HL-60 (cell line): Measurements from ENCODE around the gene WNT7B.

Experiments
- DNase-seq, 2 experiments: peaks; one replicate each; pipeline ENCODE4 v3.0.0-alpha.2; 2010 to 2020; ENCODE audit warnings: low read depth in 1 of 2, low spot score in 1 of 2
- H3K27ac ChIP-seq: fragments of 250-450 bp; sonication (Bioruptor Pico); replicated peaks from 2 replicates; pipeline ENCODE4 v1.5.1; 2020; ENCODE audit warnings: mild to moderate bottlenecking, moderate library complexity
- H3K27me3 ChIP-seq: fragments of 250-450 bp; sonication (Bioruptor Pico); 2 replicates; pipeline ENCODE4 v1.5.1; 2021; ENCODE audit warnings: mild to moderate bottlenecking, moderate library complexity; ENCODE audit not compliant: insufficient read depth, poor library complexity, severe bottlenecking
- H3K4me3 ChIP-seq: replicated peaks from 2 replicates; pipeline ENCODE4 v1.5.1; 2011; ENCODE audit warnings: mild to moderate bottlenecking, control low read depth, low read length; ENCODE audit not compliant: insufficient read depth
- GABPA ChIP-seq: IDR thresholded peaks from 2 replicates; pipeline ENCODE4 v1.6.1; 2012; ENCODE audit warnings: low read depth
- POLR2AphosphoS5 ChIP-seq: IDR thresholded peaks from 2 replicates; pipeline ENCODE4 v1.6.1; 2012; ENCODE audit warnings: low read depth
- SPI1 ChIP-seq: IDR thresholded peaks from 2 replicates; pipeline ENCODE4 v1.6.1; 2012; ENCODE audit warnings: low read depth, mild to moderate bottlenecking, borderline replicate concordance
- TF ChIP-seq, protein P1 (sequence below): IDR thresholded peaks from 2 replicates; pipeline ENCODE4 v1.6.1; 2012; ENCODE audit warnings: low read depth; ENCODE audit not compliant: insufficient replicate concordance
- TF ChIP-seq, protein P2 (sequence below): IDR thresholded peaks from one replicate; pipeline ENCODE4 v1.5.1; 2011; ENCODE audit warnings: low read length, control low read depth, inconsistent platforms; ENCODE audit not compliant: insufficient read depth

Gene WNT7B

DNA sequence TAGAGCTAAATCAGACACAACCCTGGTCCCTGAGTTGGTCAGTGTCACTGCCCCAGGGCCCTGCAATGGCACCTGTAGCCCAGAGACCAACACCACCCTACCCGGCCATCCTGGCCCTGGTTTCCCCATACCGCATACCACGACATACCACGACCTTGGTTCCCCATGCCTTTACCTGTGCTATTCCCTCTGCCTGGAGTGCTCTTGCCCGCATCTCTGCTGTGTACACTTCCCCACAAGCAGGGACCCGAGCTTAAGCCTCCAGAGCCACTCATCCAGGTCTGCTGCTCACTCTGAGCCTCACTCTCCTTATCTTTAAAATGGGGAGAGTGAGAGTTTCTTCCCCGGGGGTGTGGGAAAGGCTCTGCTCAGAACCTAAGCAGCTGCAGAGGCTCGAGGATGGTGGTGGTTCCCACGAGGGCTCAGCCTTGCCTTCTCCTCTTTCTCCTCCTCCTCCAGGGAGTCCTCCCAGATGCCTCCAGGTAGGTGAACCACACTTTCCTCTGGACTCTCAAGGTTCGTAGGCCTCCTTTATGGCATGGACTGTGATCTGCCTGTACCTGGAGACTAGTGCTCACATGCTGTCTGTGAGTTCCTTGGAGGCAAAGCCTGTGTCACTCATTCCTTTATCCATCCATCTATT, 48.1 kb downstream of the WNT7B start:
- TF ChIP-seq GABPA = no peak
- no peak for TF ChIP-seq POLR2AphosphoS5
- TF ChIP-seq SPI1 = no peak
- TF ChIP-seq, protein P1, sequence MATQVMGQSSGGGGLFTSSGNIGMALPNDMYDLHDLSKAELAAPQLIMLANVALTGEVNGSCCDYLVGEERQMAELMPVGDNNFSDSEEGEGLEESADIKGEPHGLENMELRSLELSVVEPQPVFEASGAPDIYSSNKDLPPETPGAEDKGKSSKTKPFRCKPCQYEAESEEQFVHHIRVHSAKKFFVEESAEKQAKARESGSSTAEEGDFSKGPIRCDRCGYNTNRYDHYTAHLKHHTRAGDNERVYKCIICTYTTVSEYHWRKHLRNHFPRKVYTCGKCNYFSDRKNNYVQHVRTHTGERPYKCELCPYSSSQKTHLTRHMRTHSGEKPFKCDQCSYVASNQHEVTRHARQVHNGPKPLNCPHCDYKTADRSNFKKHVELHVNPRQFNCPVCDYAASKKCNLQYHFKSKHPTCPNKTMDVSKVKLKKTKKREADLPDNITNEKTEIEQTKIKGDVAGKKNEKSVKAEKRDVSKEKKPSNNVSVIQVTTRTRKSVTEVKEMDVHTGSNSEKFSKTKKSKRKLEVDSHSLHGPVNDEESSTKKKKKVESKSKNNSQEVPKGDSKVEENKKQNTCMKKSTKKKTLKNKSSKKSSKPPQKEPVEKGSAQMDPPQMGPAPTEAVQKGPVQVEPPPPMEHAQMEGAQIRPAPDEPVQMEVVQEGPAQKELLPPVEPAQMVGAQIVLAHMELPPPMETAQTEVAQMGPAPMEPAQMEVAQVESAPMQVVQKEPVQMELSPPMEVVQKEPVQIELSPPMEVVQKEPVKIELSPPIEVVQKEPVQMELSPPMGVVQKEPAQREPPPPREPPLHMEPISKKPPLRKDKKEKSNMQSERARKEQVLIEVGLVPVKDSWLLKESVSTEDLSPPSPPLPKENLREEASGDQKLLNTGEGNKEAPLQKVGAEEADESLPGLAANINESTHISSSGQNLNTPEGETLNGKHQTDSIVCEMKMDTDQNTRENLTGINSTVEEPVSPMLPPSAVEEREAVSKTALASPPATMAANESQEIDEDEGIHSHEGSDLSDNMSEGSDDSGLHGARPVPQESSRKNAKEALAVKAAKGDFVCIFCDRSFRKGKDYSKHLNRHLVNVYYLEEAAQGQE = no peak
- TF ChIP-seq, protein P2, sequence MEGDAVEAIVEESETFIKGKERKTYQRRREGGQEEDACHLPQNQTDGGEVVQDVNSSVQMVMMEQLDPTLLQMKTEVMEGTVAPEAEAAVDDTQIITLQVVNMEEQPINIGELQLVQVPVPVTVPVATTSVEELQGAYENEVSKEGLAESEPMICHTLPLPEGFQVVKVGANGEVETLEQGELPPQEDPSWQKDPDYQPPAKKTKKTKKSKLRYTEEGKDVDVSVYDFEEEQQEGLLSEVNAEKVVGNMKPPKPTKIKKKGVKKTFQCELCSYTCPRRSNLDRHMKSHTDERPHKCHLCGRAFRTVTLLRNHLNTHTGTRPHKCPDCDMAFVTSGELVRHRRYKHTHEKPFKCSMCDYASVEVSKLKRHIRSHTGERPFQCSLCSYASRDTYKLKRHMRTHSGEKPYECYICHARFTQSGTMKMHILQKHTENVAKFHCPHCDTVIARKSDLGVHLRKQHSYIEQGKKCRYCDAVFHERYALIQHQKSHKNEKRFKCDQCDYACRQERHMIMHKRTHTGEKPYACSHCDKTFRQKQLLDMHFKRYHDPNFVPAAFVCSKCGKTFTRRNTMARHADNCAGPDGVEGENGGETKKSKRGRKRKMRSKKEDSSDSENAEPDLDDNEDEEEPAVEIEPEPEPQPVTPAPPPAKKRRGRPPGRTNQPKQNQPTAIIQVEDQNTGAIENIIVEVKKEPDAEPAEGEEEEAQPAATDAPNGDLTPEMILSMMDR = no peak
- Histone ChIP-seq H3K4me3 (no peak overlapping the region), H3K27ac (no peak overlapping the region), H3K27me3 (peaks cover 14% of the 10 kb centered on the region)
- no peak for DNase-seq

DNA sequence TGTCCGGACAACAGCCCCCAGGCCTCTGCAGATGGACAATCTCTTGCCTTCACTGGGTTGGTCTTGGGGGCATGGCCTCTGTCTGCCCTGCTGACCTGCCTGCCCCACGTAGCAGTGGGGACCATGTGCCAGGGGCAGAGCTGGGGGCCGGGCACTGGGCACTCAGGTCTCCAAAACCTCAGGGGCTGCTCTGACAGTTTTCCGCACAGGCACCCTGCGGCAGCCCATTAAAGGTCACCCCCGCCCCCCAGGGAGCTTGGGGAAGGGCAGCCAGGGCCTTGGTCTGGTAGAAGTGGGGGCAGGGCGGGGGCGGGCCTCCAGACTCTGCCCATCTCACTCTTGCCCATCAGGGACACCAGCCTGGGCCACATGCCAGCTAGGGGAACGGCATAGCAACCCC, 49.9 kb downstream of the WNT7B start:
- no peak for DNase-seq
- Histone ChIP-seq H3K27ac (no peak overlapping the region), H3K4me3 (no peak overlapping the region), H3K27me3 (peaks cover 5% of the 10 kb centered on the region)
- TF ChIP-seq GABPA (no peak), POLR2AphosphoS5 (no peak)
- TF ChIP-seq, protein P2 = no peak

DNA sequence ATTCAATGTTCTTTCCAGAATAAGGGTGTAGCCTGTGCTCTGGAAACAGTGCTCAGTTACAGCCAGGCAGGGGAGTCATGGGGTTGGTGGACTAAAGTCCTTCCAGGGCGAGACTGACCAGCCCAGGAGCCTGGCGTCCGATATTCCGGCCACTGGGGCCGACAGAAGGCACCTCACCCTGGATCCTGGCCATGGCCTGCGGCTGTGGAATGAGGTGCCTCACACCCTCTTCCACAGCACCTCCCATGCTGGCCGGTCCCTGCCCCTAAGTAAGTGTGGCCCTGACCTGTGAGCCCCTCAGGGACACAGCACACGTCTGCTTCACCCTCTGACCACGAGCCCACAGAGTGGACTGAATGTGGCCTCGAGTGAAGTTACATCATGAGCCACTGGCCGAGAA, 50.5 kb downstream of the WNT7B start:
- Histone ChIP-seq H3K27me3 (peaks cover 5% of the 10 kb centered on the region), H3K27ac (no peak overlapping the region), H3K4me3 (no peak overlapping the region)
- no peak for DNase-seq
- TF ChIP-seq, protein P2 = no peak
- no peak for TF ChIP-seq GABPA
- TF ChIP-seq, protein P1 = no peak
- no peak for TF ChIP-seq POLR2AphosphoS5
- no peak for TF ChIP-seq SPI1

DNA sequence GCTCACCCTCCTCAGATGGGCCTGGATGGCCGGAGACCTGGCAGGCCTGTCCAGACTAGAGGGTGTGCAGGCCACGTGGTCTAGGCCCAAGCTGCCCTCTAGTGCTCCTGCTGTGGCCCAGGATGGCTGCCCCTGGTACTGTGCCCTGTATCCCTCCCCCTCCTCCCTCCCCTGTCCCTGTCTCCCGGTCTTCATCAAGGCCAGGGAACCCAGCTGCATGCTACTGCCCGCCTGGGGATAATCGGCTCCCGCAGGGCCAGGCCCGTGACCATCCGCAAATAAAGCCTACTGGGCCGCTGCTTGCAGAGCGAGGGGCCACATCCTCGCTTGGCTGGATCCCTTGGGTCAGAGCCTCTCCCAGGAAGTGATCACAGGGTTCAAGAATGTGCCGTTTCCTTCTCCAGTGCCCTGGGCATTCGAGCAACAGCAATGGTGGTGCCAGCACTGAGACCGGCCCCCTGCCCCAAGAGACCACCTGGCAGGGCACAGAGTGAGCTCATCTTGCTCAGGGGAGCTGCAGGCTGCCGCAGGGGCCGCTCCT, 51.1 kb downstream of the WNT7B start:
- no peak for TF ChIP-seq POLR2AphosphoS5
- TF ChIP-seq, protein P2 = no peak
- TF ChIP-seq, protein P1 = no peak
- TF ChIP-seq GABPA = no peak
- no peak for TF ChIP-seq SPI1
- Histone ChIP-seq H3K27ac (no peak overlapping the region), H3K4me3 (no peak overlapping the region), H3K27me3 (peaks cover 5% of the 10 kb centered on the region)
- no peak for DNase-seq
